ENCODE results near the gene NSD2.

The NSD2 gene

GRCh38 chr4:1880332-1880731 is 9.1 kb downstream of the NSD2 start:
- no peak overlapping the region for H3K18ac ChIP-seq (ENCODE audit: low read depth in 1 of 2, low read length in 2 of 2)
- no peaks in the 10 kb centered on the region for H3K9me3 ChIP-seq (ENCODE audit: control insufficient read depth, low read length)
- no peaks in the 10 kb centered on the region for H3K79me1 ChIP-seq (replicated peaks; ENCODE audit: low read length, poor library complexity, severe bottlenecking)
- no peak overlapping the region for H2BK5ac ChIP-seq (ENCODE audit: low read depth, low read length, poor library complexity, severe bottlenecking)
- H3K23ac ChIP-seq (ENCODE audit: low read length in 2 of 2), result no peak overlapping the region
- no peak overlapping the region for H3K4ac ChIP-seq (ENCODE audit: low read depth in 1 of 2, low read length in 2 of 2)
- H4K91ac ChIP-seq (ENCODE audit: low read length), result no peak overlapping the region
- no peaks in the 10 kb centered on the region for H3K27me3 ChIP-seq (ENCODE audit: control insufficient read depth in 1 of 2, insufficient read depth in 1 of 2, low read length in 2 of 2)
- H2AK5ac ChIP-seq (ENCODE audit: low read length, severe bottlenecking), result no peak overlapping the region
- no peak overlapping the region for H2BK15ac ChIP-seq (ENCODE audit: low read depth, poor library complexity, severe bottlenecking)
- no CpG with 5 or more reads among the region's 1 CpG for WGBS
- no peak overlapping the region for H4K8ac ChIP-seq (ENCODE audit: low read length)
- peaks cover 0 to 8% of the 10 kb centered on the region in 2 experiments for H3K36me3 ChIP-seq (ENCODE audit: control insufficient read depth in 1 of 2, insufficient read depth in 2 of 2, low read depth in 1 of 2, low read length in 2 of 2)
- H3K4me3 ChIP-seq (ENCODE audit: insufficient read depth in 1 of 2, low read depth in 1 of 2, low read length in 2 of 2), result no peak overlapping the region
- H3K4me1 ChIP-seq (ENCODE audit: control insufficient read depth, insufficient read depth, low read depth, low read length), result peaks cover 15% of the 10 kb centered on the region
- H2BK120ac ChIP-seq (ENCODE audit: low read depth, low read length), result no peak overlapping the region
- no peak overlapping the region for H2BK12ac ChIP-seq (ENCODE audit: low read length in 2 of 2)
- no peak overlapping the region for H3K14ac ChIP-seq (ENCODE audit: low read length in 2 of 2)
- DNase-seq, result no peak
- no peak overlapping the region for H3K9ac ChIP-seq (ENCODE audit: low read length)
- no peak overlapping the region for H3K4me2 ChIP-seq (ENCODE audit: low read length, poor library complexity, severe bottlenecking)
- no peak overlapping the region for H3K27ac ChIP-seq (ENCODE audit: low read length, poor library complexity, severe bottlenecking)
- H2AFZ ChIP-seq (ENCODE audit: low read depth, low read length), result no peak overlapping the region

- Histone ChIP-seq H3K4me3 (ENCODE audit: insufficient read depth in 1 of 2, low read depth in 1 of 2, low read length in 2 of 2) (no peak overlapping the region), H2BK120ac (ENCODE audit: low read depth, low read length) (no peak overlapping the region), H4K8ac (ENCODE audit: low read length) (peak overlapping the region; percentile 55), H3K4ac (ENCODE audit: low read depth in 1 of 2, low read length in 2 of 2) (no peak overlapping the region), H2BK5ac (ENCODE audit: low read depth, low read length, poor library complexity, severe bottlenecking) (no peak overlapping the region), H3K4me1 (ENCODE audit: control insufficient read depth, insufficient read depth, low read depth, low read length) (peaks cover 13% of the 10 kb centered on the region), H3K9me3 (ENCODE audit: control insufficient read depth, low read length) (no peaks in the 10 kb centered on the region), H3K14ac (ENCODE audit: low read length in 2 of 2) (no peak overlapping the region), H2BK12ac (ENCODE audit: low read length in 2 of 2) (no peak overlapping the region), H3K23ac (ENCODE audit: low read length in 2 of 2) (no peak overlapping the region), H2AK5ac (ENCODE audit: low read length, severe bottlenecking) (no peak overlapping the region), H4K91ac (ENCODE audit: low read length) (no peak overlapping the region), H3K79me1 (replicated peaks; ENCODE audit: low read length, poor library complexity, severe bottlenecking) (no peaks in the 10 kb centered on the region), H3K27me3 (ENCODE audit: control insufficient read depth in 1 of 2, insufficient read depth in 1 of 2, low read length in 2 of 2) (no peaks in the 10 kb centered on the region), H2AFZ (ENCODE audit: low read depth, low read length) (no peak overlapping the region), H3K36me3 (ENCODE audit: control insufficient read depth in 1 of 2, insufficient read depth in 2 of 2, low read depth in 1 of 2, low read length in 2 of 2) (peaks cover 0 to 8% of the 10 kb centered on the region in 2 experiments), H3K27ac (ENCODE audit: low read length, poor library complexity, severe bottlenecking) (no peak overlapping the region), H3K4me2 (ENCODE audit: low read length, poor library complexity, severe bottlenecking) (no peak overlapping the region), H3K18ac (ENCODE audit: low read depth in 1 of 2, low read length in 2 of 2) (no peak overlapping the region), H3K9ac (ENCODE audit: low read length) (no peak overlapping the region), H2BK15ac (ENCODE audit: low read depth, poor library complexity, severe bottlenecking) (no peak overlapping the region)
- DNase-seq, result no peak
- WGBS, result 95% methylated on average over 1 of the region's 1 CpG
Observed at GRCh38 chr4:1882850-1883271, 11.7 kb downstream of the NSD2 start.

- Histone ChIP-seq H3K9ac (ENCODE audit: low read length) (no peak overlapping the region), H3K27ac (ENCODE audit: low read length, poor library complexity, severe bottlenecking) (no peak overlapping the region), H3K4me3 (ENCODE audit: insufficient read depth in 1 of 2, low read depth in 1 of 2, low read length in 2 of 2) (no peak overlapping the region), H2AFZ (ENCODE audit: low read depth, low read length) (no peak overlapping the region), H3K4me2 (ENCODE audit: low read length, poor library complexity, severe bottlenecking) (no peak overlapping the region), H2BK12ac (ENCODE audit: low read length in 2 of 2) (peak overlapping the region in 1 of 2 experiments; percentile 69), H3K9me3 (ENCODE audit: control insufficient read depth, low read length) (no peaks in the 10 kb centered on the region), H4K91ac (ENCODE audit: low read length) (peak overlapping the region; percentile 43), H3K79me1 (replicated peaks; ENCODE audit: low read length, poor library complexity, severe bottlenecking) (no peaks in the 10 kb centered on the region), H3K27me3 (ENCODE audit: control insufficient read depth in 1 of 2, insufficient read depth in 1 of 2, low read length in 2 of 2) (no peaks in the 10 kb centered on the region), H3K4ac (ENCODE audit: low read depth in 1 of 2, low read length in 2 of 2) (peak overlapping the region in 1 of 2 experiments; percentile 76), H3K14ac (ENCODE audit: low read length in 2 of 2) (no peak overlapping the region), H2BK120ac (ENCODE audit: low read depth, low read length) (no peak overlapping the region), H4K8ac (ENCODE audit: low read length) (peak overlapping the region; percentile 86), H2BK15ac (ENCODE audit: low read depth, poor library complexity, severe bottlenecking) (no peak overlapping the region), H2BK5ac (ENCODE audit: low read depth, low read length, poor library complexity, severe bottlenecking) (no peak overlapping the region), H2AK5ac (ENCODE audit: low read length, severe bottlenecking) (peak overlapping the region; percentile 64), H3K4me1 (ENCODE audit: control insufficient read depth, insufficient read depth, low read depth, low read length) (peaks cover 10% of the 10 kb centered on the region), H3K23ac (ENCODE audit: low read length in 2 of 2) (peak overlapping the region in 1 of 2 experiments; percentile 87), H3K18ac (ENCODE audit: low read depth in 1 of 2, low read length in 2 of 2) (peak overlapping the region in 1 of 2 experiments; percentile 29), H3K36me3 (ENCODE audit: control insufficient read depth in 1 of 2, insufficient read depth in 2 of 2, low read depth in 1 of 2, low read length in 2 of 2) (peaks cover 0 to 7% of the 10 kb centered on the region in 2 experiments)
- no peak for DNase-seq
- 99% methylated on average over 7 of the region's 8 CpGs for WGBS
Observed at GRCh38 chr4:1883583-1883982, 12.4 kb downstream of the NSD2 start.

- Histone ChIP-seq H3K4ac (ENCODE audit: low read depth in 1 of 2, low read length in 2 of 2) (no peak overlapping the region), H3K36me3 (ENCODE audit: control insufficient read depth in 1 of 2, insufficient read depth in 2 of 2, low read depth in 1 of 2, low read length in 2 of 2) (peaks cover 0 to 5% of the 10 kb centered on the region in 2 experiments)
- 92% methylated on average over 1 of the region's 2 CpGs for WGBS
Observed at GRCh38 chr4:1885414-1885813, 14.2 kb downstream of the NSD2 start.

More at GRCh38 chr4:1885414-1885813, 14.2 kb downstream of the NSD2 start:
- H4K91ac ChIP-seq (ENCODE audit: low read length), result no peak overlapping the region
- peak overlapping the region; percentile 42 for H4K8ac ChIP-seq (ENCODE audit: low read length)
- H3K27ac ChIP-seq (ENCODE audit: low read length, poor library complexity, severe bottlenecking), result no peak overlapping the region
- H3K27me3 ChIP-seq (ENCODE audit: control insufficient read depth in 1 of 2, insufficient read depth in 1 of 2, low read length in 2 of 2), result no peaks in the 10 kb centered on the region
- H2BK5ac ChIP-seq (ENCODE audit: low read depth, low read length, poor library complexity, severe bottlenecking), result no peak overlapping the region
- H3K18ac ChIP-seq (ENCODE audit: low read depth in 1 of 2, low read length in 2 of 2), result peak overlapping the region in 1 of 2 experiments; percentile 43
- H3K23ac ChIP-seq (ENCODE audit: low read length in 2 of 2), result no peak overlapping the region
- no peak overlapping the region for H3K9ac ChIP-seq (ENCODE audit: low read length)
- no peak for DNase-seq
- H2BK120ac ChIP-seq (ENCODE audit: low read depth, low read length), result no peak overlapping the region
- no peak overlapping the region for H2BK15ac ChIP-seq (ENCODE audit: low read depth, poor library complexity, severe bottlenecking)
- peaks cover 5% of the 10 kb centered on the region for H3K4me1 ChIP-seq (ENCODE audit: control insufficient read depth, insufficient read depth, low read depth, low read length)
- H2AFZ ChIP-seq (ENCODE audit: low read depth, low read length), result no peak overlapping the region
- H3K9me3 ChIP-seq (ENCODE audit: control insufficient read depth, low read length), result no peaks in the 10 kb centered on the region
- no peak overlapping the region for H2AK5ac ChIP-seq (ENCODE audit: low read length, severe bottlenecking)
- no peak overlapping the region for H3K4me3 ChIP-seq (ENCODE audit: insufficient read depth in 1 of 2, low read depth in 1 of 2, low read length in 2 of 2)
- H3K4me2 ChIP-seq (ENCODE audit: low read length, poor library complexity, severe bottlenecking), result no peak overlapping the region
- H3K14ac ChIP-seq (ENCODE audit: low read length in 2 of 2), result peak overlapping the region in 1 of 2 experiments; percentile 71
- peak overlapping the region in 1 of 2 experiments; percentile 10 for H2BK12ac ChIP-seq (ENCODE audit: low read length in 2 of 2)
- peaks cover 1% of the 10 kb centered on the region for H3K79me1 ChIP-seq (replicated peaks; ENCODE audit: low read length, poor library complexity, severe bottlenecking)
